ENCODE measurements around the gene SAPCD2.

DNA sequence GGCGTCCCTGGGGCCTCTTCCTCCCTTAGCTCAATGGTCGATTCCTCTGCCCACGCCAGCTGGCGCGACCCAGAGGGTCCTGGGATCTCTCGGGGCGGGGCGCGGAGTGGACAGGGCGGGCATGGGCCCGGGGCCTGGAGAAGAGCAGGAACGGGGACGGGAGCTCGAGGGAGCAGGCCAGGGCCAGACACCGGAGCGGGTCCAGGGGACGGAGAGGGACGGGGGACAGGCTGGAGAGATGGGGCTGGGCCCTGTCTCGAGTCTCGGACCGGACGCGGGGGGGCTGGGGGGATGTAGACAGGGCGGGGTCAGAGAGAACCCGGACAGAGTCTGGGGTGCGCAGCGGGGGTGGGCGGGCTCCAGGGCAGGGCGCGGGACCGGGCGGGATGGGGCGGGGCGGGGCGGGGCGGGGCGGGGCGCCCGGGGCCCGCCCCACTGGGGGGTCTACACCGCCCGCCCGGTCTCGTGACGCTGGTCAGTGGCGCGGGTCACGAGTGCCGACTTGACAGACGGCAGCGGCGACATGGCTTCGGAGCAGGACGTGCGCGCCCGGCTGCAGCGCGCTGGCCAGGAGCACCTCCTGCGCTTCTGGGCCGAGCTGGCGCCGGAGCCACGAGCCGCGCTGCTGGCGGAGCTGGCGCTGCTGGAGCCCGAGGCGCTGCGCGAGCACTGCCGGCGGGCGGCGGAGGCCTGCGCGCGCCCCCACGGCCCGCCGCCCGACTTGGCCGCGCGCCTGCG lies 6.8 kb upstream of the SAPCD2 start, which contains the start of gene UAP1L1:
- TF ChIP-seq, protein P1, sequence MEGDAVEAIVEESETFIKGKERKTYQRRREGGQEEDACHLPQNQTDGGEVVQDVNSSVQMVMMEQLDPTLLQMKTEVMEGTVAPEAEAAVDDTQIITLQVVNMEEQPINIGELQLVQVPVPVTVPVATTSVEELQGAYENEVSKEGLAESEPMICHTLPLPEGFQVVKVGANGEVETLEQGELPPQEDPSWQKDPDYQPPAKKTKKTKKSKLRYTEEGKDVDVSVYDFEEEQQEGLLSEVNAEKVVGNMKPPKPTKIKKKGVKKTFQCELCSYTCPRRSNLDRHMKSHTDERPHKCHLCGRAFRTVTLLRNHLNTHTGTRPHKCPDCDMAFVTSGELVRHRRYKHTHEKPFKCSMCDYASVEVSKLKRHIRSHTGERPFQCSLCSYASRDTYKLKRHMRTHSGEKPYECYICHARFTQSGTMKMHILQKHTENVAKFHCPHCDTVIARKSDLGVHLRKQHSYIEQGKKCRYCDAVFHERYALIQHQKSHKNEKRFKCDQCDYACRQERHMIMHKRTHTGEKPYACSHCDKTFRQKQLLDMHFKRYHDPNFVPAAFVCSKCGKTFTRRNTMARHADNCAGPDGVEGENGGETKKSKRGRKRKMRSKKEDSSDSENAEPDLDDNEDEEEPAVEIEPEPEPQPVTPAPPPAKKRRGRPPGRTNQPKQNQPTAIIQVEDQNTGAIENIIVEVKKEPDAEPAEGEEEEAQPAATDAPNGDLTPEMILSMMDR (conservative IDR thresholded peaks at IDR 0.05; ENCODE audit: low read depth, low read length), result no peak
- TF ChIP-seq RAD21 (IDR thresholded peaks at IDR 0.05; ENCODE audit: low read length), result no peak
- TF ChIP-seq CEBPB (IDR thresholded peaks at IDR 0.05; ENCODE audit: low read depth, low read length), result no peak
- TF ChIP-seq MAZ (IDR thresholded peaks at IDR 0.05; ENCODE audit: borderline replicate concordance, low read depth, low read length), result no peak
- no peak for TF ChIP-seq POLR2A (IDR thresholded peaks at IDR 0.05; ENCODE audit: low read depth, low read length)
- TF ChIP-seq FOS (IDR thresholded peaks at IDR 0.05; ENCODE audit: low read depth, low read length), result no peak
- no peak; the same call in 1 of the 2 replicates for TF ChIP-seq MXI1 (IDR thresholded peaks at IDR 0.05; ENCODE audit: borderline replicate concordance, low read depth, low read length)
- TF ChIP-seq CHD1 (IDR thresholded peaks at IDR 0.05; ENCODE audit: low read depth, low read length), result no peak
- TF ChIP-seq, protein P2, sequence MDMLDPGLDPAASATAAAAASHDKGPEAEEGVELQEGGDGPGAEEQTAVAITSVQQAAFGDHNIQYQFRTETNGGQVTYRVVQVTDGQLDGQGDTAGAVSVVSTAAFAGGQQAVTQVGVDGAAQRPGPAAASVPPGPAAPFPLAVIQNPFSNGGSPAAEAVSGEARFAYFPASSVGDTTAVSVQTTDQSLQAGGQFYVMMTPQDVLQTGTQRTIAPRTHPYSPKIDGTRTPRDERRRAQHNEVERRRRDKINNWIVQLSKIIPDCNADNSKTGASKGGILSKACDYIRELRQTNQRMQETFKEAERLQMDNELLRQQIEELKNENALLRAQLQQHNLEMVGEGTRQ (IDR thresholded peaks at IDR 0.05; ENCODE audit: low read depth, low read length), result peak; percentile 51; the same call in 1 of the 2 replicates
- TF ChIP-seq RFX5 (IDR thresholded peaks at IDR 0.05; ENCODE audit: low read depth, low read length), result no peak
- TF ChIP-seq RCOR1 (IDR thresholded peaks at IDR 0.05; ENCODE audit: insufficient replicate concordance, low read length), result no peak
